Measurements from ENCODE around the gene TNK1. TPM values are rescaled to one million over a fixed set of nuclear protein-coding genes. Genes with fewer than 3 reads are reported as not detected.
A peak's percentile ranks its signal among the peaks of the same experiment; 100 is the strongest.

Gene TNK1
- total and polyA plus RNA-seq, 4 donors = 3.7 to 8.2 (median 5.7) TPM

- no peak for TF ChIP-seq CTCF (IDR thresholded peaks at IDR 0.05; ENCODE audit: control extremely low read depth, extremely low read depth)
- Histone ChIP-seq H3K4me3 (no peak overlapping the region), H3K27me3 (ENCODE audit: control insufficient read depth in 3 of 3, insufficient read depth in 3 of 3, low read length in 2 of 3) (no peaks in the 10 kb centered on the region), H3K9ac (ENCODE audit: insufficient read depth in 1 of 2, low read length in 2 of 2) (no peak overlapping the region), H3K36me3 (ENCODE audit: control insufficient read depth in 4 of 4, insufficient read depth in 4 of 4, low read length in 4 of 4) (peaks cover 0 to 5% (median 3%) of the 10 kb centered on the region in 4 donors), H3K27ac (ENCODE audit: low read depth in 1 of 2, low read length in 1 of 2) (no peak overlapping the region), H3K9me3 (ENCODE audit: control insufficient read depth in 4 of 4, insufficient read depth in 3 of 4, low read length in 3 of 4) (no peaks in the 10 kb centered on the region), H3K4me1 (ENCODE audit: control insufficient read depth in 5 of 5, insufficient read depth in 5 of 5, low read length in 5 of 5) (peaks cover 0 to 13% (median 3%) of the 10 kb centered on the region in 5 donors)
- DNase-seq (no peak), ATAC-seq (ENCODE audit: insufficient read depth, low FRiP score) (no peak)
- 90 to 91% methylated on average over 4 of the region's 4 CpGs for WGBS, 2 donors
These were observed 15.3 kb downstream of the TNK1 start for GRCh38 chr17:7396147-7396546.

GRCh38 chr17:7398612-7399011 is 17.7 kb downstream of the TNK1 start:
- no peak for TF ChIP-seq CTCF (IDR thresholded peaks at IDR 0.05; ENCODE audit: control extremely low read depth, extremely low read depth)
- no peak overlapping the region for H3K4me3 ChIP-seq
- no peaks in the 10 kb centered on the region for H3K27me3 ChIP-seq (ENCODE audit: control insufficient read depth in 3 of 3, insufficient read depth in 3 of 3, low read length in 2 of 3)
- no peaks in the 10 kb centered on the region for H3K9me3 ChIP-seq (ENCODE audit: control insufficient read depth in 4 of 4, insufficient read depth in 3 of 4, low read length in 3 of 4)
- H3K36me3 ChIP-seq (ENCODE audit: control insufficient read depth in 4 of 4, insufficient read depth in 4 of 4, low read length in 4 of 4) = no peaks in the 10 kb centered on the region
- no peak overlapping the region for H3K9ac ChIP-seq (ENCODE audit: insufficient read depth in 1 of 2, low read length in 2 of 2)
- DNase-seq = no peak
- H3K4me1 ChIP-seq (ENCODE audit: control insufficient read depth in 5 of 5, insufficient read depth in 5 of 5, low read length in 5 of 5) = peaks cover 0 to 15% (median 7%) of the 10 kb centered on the region in 5 donors
- ATAC-seq (ENCODE audit: insufficient read depth, low FRiP score) = no peak
- no peak overlapping the region for H3K27ac ChIP-seq (ENCODE audit: low read depth in 1 of 2, low read length in 1 of 2)
- WGBS, 2 donors = 86 to 96% methylated on average over 2 of the region's 2 CpGs

- ATAC-seq (ENCODE audit: insufficient read depth, low FRiP score) = no peak
- Histone ChIP-seq H3K9ac (ENCODE audit: insufficient read depth in 1 of 2, low read length in 2 of 2) (peak overlapping the region in 1 of 2 donors; percentile 90), H3K36me3 (ENCODE audit: control insufficient read depth in 4 of 4, insufficient read depth in 4 of 4, low read length in 4 of 4) (no peaks in the 10 kb centered on the region), H3K9me3 (ENCODE audit: control insufficient read depth in 4 of 4, insufficient read depth in 3 of 4, low read length in 3 of 4) (no peaks in the 10 kb centered on the region), H3K27ac (ENCODE audit: low read depth in 1 of 2, low read length in 1 of 2) (peak overlapping the region; percentile 87 to 88), H3K27me3 (ENCODE audit: control insufficient read depth in 3 of 3, insufficient read depth in 3 of 3, low read length in 2 of 3) (no peaks in the 10 kb centered on the region), H3K4me1 (ENCODE audit: control insufficient read depth in 5 of 5, insufficient read depth in 5 of 5, low read length in 5 of 5) (peaks cover 0 to 13% (median 7%) of the 10 kb centered on the region in 5 donors), H3K4me3 (peak overlapping the region; percentile 49)
- 14 to 16% methylated on average over 16 of the region's 16 CpGs for WGBS, 2 donors
- DNase-seq = no peak
- TF ChIP-seq CTCF (IDR thresholded peaks at IDR 0.05; ENCODE audit: control extremely low read depth, extremely low read depth) = no peak
These were observed 22.3 kb downstream of the TNK1 start for GRCh38 chr17:7403043-7403726.

- Histone ChIP-seq H3K27me3 (ENCODE audit: control insufficient read depth in 3 of 3, insufficient read depth in 3 of 3, low read length in 2 of 3) (no peaks in the 10 kb centered on the region), H3K4me1 (ENCODE audit: control insufficient read depth in 5 of 5, insufficient read depth in 5 of 5, low read length in 5 of 5) (peaks cover 0 to 13% (median 7%) of the 10 kb centered on the region in 5 donors), H3K4me3 (peak overlapping the region; percentile 49), H3K9ac (ENCODE audit: insufficient read depth in 1 of 2, low read length in 2 of 2) (peak overlapping the region in 1 of 2 donors; percentile 38), H3K27ac (ENCODE audit: low read depth in 1 of 2, low read length in 1 of 2) (peak overlapping the region; percentile 87 to 88), H3K9me3 (ENCODE audit: control insufficient read depth in 4 of 4, insufficient read depth in 3 of 4, low read length in 3 of 4) (no peaks in the 10 kb centered on the region), H3K36me3 (ENCODE audit: control insufficient read depth in 4 of 4, insufficient read depth in 4 of 4, low read length in 4 of 4) (no peaks in the 10 kb centered on the region)
- DNase-seq (no peak), ATAC-seq (ENCODE audit: insufficient read depth, low FRiP score) (peak; percentile 28)
- no peak for TF ChIP-seq CTCF (IDR thresholded peaks at IDR 0.05; ENCODE audit: control extremely low read depth, extremely low read depth)
- WGBS, 2 donors = 0% methylated on average over 11 to 13 of the region's 13 CpGs
These were observed 22.8 kb downstream of the TNK1 start for GRCh38 chr17:7403727-7403976.

Measured in lung (tissue), 12 donors.